DMS114 treated with DMSO at 0.1 percent for 48 hours (cell line): Measurements from ENCODE around the gene GNL2.
A peak's percentile ranks its signal among the peaks of the same experiment; 100 is the strongest.
"Not testable (repeated sequence)": the region's sequence is repeated elsewhere in the genome, so short reads cannot be mapped to it uniquely, and the experiment has no call there.

Experiments
- DNase-seq: peaks from one replicate; lab custom pipeline; 2025; ENCODE audit not compliant: unreplicated experiment; lab: John Stamatoyannopoulos, UW

GNL2 gene

DNA sequence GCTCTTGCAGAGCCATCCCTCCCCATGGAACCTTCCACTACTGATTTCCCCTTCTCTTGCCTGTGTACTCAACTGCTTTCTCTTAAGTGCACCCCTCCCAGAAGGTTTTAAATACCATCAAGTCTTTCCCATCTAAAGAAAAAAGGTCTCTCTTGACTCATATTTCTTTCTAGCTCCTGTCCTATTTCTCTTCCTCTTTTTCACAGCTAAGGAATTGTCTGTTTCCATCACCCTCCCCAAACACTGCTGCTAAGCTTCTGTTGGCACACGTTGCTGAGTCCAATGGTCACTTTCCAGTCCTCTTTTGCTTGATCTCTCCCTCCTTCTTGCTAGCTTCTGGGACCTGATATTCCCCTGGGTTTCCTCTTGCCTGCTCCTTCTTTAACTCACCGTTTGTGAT, 13.3 kb upstream of the GNL2 start:
- no peak for DNase-seq

DNA sequence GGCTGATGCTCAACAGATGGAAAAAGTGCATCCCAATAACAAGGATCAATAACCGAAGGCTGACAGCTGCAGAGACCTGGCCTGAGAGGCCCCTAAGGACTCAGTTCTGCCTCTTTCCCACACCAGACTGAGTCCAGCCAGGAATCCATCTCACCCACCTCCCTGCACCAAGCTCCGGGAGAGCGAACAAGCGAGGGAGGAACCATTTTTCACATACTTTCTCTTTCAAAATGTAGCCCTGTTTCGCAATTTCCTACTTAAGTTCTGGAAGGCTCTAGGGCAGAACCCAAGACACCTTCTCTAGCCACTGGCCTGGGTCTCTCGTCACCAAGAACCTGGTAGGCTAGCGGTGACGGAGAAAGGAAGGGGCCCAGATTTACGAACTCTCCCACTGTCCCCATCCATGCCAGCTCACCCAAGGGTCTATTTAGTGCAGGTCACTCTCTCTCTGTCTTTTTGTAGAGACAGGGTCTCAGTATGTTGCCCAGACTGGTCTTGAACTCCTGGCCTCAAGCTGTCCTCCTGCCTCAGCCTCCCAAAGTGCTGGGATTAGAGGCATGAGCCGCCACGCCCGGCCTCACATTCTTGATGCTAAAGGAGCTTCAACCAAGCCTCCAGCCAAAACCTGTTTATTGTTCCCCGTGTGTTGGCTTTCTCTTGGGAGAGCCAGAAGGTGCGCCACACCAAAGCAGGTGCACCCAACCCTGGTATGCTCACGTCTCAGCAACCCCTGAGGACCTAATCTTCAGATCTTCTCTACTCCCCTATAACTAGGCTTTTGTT, 10.9 kb upstream of the GNL2 start:
- DNase-seq = no peak

DNA sequence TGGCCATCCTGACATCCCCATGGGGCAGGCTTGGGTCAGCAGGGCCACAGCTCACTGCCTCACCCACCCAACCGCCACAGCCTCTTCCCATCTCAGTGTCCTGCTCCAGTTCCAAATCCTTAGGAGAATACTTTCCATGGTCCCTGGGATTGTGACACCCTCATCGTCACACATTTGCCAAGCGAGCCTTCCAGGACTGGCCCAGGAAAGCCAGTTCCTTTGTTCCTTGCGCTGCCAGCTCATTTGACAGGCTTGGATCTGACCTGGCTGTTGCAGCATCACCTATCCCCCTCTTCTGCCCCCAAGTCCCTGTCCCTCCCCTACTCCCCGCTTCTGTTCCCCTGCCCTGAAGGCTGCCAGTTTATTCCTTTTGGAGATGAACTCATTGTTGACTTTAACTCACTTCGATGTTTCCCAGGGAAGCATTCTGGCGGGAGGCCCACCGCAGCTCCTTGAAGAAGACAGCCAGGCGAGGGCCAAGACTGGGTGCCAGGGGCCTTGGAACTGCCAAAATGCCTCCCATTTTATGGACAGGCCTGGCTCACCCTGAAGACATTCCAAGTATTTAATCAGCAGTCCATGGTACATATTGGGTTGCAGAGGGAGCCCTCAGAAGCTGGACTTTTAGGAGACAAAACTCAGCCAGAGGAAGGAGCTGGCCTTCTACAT, 10.2 kb upstream of the GNL2 start:
- DNase-seq = no peak

DNA sequence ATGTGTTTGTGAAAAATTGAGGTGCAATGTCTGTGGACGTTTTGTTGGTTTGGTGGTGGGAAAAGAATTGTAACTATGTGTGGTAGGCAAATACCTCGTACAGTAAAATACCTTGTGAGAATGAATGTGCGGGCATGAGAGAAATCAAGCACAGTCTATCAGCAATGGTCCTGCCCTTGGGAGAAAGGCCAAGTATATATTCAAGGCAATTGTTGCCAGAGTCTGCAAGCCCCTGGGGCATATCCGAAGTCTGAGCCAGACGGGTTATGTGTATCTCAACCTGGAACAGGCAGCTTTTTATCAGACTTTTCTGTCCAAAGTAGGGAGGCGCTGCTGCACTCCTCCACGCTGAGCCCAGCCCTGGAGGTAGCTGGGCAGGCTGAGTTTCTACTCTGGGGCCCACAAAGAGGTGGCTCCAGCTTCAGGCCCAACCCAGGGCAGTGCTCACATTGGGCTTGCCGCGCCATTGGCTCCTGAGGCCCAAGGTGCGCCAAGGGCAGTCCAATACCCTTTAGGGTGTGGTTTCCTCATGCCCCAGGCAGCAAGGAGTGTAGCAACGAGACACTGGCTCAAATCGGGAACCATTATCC, 9.4 kb upstream of the GNL2 start:
- DNase-seq = no peak

DNA sequence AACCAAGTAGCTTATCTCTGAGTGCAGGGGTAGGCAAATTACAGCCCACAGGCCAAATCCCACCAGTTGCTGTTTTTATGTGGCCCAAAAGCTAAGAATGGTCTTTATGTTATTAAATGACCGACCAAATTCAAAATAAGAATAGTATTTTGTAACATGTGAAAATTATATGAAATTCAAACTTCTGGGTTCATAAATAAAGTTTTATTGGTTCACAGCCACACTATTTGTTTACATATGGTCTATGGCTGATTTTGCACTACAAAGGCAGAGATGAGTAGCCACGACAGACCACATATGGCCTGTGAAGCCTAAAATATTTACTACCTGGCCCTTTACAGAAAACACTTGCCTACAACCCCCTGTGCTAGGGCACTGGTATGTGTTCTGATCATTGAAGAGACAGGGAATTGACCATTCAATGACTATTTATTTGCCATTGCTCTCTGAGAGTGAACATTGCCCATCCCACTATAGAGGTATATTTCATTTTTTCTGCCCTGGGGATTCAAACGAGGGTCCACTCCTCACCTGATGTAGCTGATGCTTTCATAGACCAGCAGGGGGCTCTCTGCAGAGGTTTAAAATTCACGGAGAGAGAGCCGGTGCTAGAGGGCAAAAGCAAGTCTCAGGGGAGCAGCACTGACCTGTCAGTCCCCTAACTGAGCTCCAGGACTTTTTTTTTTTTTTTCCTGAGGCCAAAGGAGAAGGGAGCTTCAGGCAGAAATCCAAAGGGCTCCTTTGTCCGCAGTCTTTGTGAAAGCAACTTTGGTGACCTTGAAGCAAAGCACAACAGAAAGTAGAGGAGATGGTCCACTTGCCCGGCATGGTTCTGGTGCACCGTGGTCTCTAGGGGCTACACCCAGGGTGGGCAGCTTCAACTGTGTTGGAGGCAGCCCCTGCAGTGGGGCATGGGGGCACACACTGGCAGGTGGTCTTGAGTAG, 7.3 kb upstream of the GNL2 start:
- peak; percentile 12 for DNase-seq

DNA sequence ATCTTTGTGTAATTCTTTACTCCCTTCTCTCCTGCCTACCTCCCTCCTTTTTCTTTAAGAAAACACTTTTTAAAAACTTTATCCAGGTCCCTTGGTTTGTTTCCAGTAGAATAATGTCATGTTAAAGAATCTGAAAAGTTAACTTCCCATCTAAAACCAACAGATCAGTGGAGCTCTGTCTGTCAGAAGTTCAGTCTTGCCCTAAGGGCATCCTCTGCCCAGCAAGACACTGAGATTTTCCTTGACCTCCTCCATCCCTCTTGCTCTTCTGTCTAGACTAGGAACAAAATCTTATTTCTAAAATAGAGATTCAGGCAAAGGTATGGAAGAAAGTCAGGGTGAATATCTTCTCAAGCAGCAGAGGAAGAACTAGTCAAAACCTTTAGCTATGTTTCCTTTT, 5.7 kb upstream of the GNL2 start:
- DNase-seq = no peak

DNA sequence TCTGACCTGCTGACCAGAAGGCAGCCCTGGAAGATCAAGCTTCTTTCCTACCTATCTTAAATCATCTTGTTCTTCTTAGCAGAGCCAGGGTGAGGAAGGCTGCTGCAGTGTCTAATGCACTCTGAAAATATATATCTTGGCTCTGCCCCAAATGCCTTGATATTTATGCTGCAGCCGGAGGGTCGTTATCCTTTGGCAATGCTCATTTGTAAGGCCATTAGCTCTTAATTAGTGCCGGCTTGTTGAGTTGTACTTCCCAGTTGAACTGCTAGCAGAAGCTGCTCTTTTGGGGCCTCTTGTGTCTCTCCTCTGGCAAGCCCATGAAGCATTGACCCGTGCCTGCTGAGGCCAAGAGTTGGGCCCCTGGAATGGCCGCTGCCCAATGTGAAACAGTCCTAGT, 4.2 kb upstream of the GNL2 start:
- no peak for DNase-seq

DNA sequence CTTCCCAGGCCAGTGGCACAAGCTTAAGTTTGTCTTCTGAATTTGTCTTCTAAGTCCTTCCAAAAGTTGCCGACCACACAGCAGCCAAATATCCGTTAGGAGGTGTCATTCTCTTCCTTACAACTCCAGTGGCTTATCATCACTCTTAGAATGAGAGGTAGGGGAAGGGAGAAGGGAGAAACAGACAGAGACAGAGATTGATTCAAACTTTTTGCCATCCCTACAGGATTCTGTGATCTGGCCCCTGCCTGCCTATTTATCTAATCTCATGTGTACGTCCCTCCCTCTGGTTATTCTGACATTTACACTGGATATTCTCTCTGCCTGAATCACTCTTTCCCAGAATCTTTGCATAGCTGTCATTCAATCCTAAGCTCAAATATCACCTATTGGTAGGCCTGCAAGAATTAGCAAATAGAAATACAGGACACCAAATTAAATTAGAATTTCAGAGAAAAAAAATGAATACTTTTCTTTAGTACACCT, 488 bp upstream of the GNL2 start:
- no peak for DNase-seq

DNA sequence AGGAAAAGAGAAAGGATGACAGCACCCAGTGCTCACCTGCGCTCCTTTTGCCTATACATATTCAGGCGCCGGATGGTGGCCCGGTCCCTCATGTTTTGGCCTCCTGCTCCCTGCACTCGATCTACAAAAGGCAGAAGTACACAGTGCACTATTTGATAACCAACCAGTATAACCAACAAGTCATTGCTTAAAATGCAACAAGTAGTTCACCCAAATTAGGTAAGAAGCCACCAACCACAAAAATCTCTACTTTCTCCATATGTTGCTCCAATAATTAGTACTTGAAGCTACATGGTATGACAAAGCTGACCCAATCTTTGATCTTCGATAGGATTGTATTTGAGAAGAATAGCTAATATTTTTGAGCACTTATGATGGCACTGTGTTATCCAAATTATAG, 2.0 kb downstream of the GNL2 start:
- no peak for DNase-seq

DNA sequence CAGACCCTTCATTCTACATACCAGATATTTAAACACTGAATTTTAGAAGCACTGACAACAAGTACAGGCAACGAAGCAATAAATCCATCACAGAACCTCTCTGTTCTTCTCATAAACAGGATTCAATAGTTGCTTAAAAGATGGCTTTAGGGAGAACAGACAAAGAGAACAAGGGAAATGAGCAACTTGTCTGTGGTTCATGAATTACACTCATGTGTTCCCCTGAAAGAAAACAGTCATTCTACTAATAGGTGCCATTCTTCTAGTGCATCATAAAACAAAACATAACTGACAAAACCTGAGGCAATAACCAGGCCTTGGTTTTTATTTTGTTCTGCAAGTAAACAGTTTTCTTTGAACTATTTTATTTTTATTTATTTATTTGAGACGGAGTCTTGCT, 6.8 kb downstream of the GNL2 start:
- no peak for DNase-seq

DNA sequence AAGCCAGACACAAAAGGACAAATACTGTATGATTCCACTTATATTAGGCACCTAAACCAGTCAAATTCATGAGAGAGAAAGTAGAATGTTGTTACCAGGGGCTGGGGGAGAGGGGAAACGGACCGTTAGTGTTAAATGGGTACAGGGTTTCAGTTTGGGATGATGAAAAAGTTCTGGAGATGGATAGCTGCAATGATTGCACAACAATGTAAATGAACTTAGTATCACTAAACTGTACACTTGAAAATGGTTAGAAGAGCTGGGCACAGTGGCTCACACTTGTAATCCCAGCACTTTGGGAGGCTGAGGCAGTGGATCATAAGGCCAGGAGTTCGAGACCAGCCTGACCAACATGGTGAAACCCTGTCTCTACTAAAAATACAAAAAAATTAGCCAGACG, 11.2 kb downstream of the GNL2 start:
- DNase-seq = not testable (repeated sequence)

DNA sequence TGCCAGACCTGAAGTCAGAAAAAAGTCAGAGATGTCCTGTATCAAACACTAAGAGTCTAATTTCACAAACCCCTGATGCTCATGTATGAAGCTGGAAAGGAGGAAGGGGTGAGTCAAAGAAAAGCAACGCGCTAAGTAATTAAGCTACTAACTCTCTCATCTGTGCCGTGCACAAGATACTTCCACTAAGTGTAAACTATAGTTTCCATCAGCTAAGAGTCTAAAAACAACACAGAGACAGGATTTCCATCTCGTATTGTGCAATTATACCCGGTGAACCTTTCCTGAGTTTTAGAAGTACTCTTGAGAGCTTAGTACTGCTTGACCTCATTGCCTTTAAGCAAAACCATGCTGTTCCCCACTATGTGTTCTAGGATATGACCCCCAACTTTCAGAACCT, 20.0 kb downstream of the GNL2 start:
- no peak for DNase-seq

DNA sequence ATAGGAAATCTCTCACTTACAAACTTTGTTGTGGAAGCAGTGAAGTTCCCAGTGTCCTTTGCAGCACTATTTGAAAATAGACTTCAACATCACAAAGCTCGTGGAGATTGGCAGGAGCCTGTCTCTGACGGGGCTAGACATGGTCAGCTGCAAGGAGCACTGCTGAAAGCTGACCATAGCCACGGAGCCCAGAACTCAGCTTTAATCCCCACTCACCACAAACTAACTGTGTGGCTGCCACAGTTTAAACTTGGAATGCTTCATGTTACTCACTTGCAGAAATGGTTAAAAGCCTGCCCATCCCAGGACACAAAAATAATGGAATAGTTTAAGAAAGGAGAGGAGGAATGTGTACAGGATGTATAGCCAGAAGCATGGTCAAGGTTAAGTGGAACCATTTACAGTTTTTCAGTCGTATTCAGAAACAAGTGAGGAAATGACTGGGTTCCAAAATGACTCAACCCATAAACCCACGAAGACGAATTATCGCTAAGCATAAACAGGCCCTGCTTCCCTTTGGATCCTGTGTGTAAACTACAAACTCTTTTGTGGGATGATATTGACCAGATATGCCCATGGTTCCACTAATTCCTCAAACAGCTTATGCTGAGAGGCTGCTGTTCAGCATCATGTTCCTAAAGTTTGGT, 20.8 kb downstream of the GNL2 start:
- no peak for DNase-seq

DNA sequence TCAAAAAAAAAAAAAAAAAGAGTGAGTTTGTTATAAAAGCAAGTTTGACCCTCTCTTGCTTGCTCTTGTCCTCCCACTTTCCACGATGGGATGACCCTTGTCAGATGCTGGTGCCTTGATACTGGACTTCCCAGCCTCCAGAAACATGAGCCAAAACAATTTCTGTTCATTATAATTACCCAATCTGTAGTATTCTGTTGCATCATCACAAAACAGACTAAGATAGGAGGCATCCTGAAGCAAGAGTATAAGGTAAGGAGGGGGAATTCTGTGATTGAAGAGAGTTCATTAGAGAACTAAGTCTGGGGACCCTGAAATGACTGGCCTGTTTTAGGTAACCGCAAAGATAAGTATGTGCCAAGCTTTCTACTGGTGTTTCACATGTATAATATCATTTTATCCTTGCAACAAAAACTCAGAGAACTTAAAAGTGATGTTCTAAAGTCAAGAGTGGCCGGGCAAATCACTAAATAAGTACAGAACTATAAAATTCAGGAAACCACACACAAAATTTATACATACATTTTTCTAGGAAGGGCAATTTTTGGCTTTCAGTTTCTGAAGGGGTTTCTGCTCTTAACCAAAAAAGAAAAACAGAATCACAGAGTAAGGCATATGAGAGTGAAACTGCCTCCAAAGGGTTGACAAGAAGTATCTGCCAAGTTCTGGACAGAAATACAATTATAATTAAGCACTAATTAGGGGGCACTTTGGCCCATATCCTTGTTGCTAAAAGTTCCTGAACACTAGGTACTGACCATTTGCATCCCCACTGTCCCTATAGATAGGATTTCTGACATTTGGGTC, 25.0 kb downstream of the GNL2 start:
- no peak for DNase-seq

DNA sequence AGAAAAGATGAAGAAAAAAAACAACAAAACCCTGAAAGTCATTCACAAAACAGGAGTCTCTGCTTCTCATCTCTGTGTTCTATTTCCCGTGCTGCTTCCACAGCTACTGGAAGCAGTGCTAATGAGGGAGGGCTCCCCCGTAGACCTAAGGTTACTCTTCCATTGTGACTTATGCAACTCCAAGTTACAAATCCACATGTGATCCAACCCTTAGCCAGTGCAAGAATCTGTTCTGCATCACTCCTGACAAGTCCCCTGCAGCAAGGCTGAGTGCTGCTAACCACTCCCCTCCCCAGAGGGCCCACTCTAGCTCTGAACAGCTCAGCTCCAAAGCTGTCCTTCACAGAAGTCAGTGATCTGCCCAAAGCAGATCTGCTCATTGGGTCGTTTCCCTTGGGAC, 28.7 kb downstream of the GNL2 start:
- DNase-seq = no peak

DNA sequence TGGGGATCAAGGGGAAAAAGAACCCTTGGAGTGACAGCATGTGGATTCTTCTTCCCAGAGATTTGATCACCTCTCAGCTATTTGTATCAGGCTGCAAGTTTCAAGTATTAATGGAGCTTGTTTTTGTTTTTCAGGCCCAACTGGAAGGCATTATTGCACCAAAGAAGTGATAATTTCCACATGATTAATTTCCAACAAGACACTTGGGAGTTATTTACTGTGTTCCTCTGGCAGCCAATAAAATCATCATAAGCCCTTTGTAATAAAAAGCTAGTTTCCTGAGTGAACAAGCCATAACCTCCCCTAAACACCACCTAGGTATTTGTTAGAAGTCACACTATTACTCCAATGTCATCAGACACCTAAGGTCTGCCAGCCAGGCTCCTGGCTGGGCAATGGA, 30.8 kb downstream of the GNL2 start:
- no peak for DNase-seq

DNA sequence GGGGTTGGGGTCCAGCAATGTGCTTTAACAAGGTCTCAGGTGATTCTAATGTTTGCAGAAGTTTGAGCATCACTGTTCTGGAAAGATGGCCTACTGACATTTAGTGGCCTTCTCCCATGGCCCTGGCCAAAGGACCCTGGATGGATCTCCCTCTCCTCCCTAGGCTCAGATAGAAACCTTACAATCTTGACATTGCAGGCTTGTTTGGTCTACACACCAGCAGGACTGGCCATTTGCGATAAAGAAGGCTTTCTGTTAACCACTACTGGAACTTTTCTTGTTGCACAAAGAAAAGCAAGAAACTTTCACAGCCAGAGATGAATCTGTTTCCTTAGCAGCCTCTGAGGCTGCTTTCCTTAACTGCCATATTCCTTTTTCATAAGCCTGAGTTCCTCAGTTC, 32.8 kb downstream of the GNL2 start:
- DNase-seq = no peak

DNA sequence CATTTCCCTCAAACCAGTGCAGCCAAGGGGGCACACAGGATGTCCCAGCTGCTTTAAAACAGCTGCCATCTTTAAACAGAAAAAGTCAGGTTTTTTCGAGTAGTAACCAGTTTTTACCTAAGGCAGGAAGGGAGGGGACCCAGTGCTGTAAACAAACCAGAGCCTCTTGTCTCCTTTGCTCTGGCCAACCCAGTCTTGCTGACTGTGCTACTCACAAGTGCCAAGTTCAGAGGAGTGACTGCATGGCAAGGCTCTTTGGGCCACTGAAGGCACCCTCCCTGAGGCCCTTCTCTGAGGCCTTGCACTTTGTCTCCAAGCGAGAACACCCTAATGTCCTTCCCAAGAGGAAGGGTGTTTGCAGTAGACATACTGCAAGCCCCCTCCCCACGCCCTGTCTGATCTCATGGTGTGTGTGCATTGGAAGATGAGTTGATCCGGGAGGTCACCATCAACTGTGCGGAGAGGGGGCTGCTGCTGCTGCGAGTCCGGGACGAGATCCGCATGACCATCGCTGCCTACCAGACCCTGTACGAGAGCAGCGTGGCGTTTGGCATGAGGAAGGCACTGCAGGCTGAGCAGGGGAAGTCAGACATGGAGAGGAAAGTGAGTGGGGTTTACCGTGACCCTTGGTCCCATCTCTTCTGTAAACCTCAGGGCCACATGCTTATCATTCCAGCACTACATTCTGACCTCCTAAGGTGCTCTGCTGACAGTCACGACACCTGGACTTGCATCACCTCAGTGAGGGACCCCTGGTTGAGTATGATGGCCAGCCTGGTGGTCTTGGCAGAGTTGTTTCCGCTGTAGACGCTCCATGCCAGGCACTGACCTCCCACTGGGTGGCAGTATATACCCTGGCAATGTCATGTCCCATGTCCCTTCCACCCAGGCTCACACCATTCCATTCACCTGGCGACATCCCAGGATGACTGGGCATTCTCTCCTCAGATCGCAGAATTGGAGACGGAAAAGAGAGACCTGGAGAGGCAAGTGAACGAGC, 34.3 kb downstream of the GNL2 start:
- DNase-seq = peak; percentile 16
